GM18507 (cell line): Measurements from ENCODE around the gene SLC1A4.
A peak's percentile ranks its signal among the peaks of the same experiment; 100 is the strongest.
"Not testable (repeated sequence)": the region's sequence is repeated elsewhere in the genome, so short reads cannot be mapped to it uniquely, and the experiment has no call there.

ENCODE experiments used
- DNase-seq: peaks from one replicate; pipeline ENCODE4 v3.0.0; 2011; ENCODE audit warnings: low read depth; ENCODE audit not compliant: insufficient read length; ENCODE audit errors: extremely low spot score
- FAIRE-seq: peaks from 2 replicates; lab custom pipeline; 2011; peaks lifted over from hg19 to GRCh38; lab: Jason Lieb, UNC

Gene SLC1A4

DNA sequence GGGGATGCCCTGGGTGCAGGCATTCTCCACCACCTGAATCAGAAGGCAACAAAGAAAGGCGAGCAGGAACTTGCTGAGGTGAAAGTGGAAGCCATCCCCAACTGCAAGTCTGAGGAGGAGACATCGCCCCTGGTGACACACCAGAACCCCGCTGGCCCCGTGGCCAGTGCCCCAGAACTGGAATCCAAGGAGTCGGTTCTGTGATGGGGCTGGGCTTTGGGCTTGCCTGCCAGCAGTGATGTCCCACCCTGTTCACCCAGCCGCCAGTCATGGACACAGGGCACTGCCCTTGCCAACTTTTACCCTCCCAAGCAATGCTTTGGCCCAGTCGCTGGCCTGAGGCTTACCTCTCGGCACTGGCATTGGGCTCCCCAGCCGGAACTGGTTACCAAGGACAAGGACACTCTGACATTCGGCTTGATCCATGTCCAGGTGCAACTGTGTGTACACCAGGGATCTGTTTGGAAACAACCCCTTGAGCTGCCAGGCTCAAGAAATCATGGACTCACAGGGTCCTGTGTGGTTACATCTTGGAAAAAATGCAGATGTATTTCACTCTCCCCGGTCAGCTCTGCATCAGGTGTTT is 31.8 kb downstream of the SLC1A4 start:
- DNase-seq = no peak
- no peak for FAIRE-seq

DNA sequence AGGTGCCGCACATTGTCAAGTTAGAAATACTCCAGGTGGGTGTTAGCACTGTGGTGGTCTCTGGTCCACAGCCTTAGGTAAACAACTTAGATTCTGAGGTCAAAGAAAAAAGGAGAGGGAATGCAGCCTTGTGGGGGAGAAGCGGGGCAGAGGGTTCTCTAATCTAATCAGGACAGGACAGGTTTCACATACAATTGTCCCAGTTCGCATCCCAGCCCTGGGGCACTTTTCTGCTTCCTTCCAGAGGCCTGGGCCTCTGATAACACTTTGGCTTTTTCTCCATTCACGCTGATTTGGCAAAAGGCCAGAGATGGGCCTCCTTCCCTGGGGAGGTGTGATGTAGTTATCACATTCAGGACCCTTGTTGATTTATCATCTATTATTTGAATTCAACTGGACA is 32.5 kb downstream of the SLC1A4 start:
- no peak for DNase-seq
- FAIRE-seq = no peak

DNA sequence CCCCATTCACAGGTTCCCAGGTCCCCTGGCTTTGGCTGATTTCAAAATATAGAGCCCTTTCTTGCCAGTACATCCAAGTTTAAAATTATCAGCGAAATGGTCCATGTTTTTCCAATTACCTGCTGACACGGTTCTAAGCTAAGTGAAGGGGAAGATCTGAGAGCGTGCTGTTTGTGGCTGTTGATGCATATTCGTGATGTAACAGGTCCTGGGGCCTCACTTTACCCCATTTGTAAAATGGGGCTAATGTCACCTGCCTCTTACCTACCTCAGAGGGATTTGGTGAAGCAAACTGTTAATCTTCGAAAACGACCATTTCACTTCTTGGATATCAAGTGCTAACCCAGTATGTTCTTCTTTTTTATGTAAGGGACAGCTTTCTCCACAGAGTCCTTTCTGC is 33.0 kb downstream of the SLC1A4 start:
- DNase-seq (no peak), FAIRE-seq (no peak)

DNA sequence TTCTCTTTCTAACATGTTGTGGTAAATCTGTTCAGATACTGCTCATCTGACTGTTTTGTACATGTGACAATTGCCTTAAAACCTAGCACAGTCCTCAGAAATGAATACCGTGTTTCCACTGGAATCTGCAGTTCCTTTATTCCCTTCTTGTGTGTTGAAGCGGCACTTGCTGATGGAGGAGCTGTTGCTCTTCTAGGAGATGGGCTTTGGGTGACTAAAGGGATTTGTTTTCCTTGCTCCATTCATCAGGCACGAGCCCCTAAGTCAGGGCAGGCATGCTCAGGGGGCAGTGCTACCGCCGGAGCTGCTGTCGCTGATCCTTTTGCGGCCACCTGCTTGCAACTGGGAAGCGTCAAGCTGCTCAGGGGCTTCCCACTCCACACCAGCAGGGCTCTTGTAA is 34.5 kb downstream of the SLC1A4 start:
- FAIRE-seq = no peak
- no peak for DNase-seq

DNA sequence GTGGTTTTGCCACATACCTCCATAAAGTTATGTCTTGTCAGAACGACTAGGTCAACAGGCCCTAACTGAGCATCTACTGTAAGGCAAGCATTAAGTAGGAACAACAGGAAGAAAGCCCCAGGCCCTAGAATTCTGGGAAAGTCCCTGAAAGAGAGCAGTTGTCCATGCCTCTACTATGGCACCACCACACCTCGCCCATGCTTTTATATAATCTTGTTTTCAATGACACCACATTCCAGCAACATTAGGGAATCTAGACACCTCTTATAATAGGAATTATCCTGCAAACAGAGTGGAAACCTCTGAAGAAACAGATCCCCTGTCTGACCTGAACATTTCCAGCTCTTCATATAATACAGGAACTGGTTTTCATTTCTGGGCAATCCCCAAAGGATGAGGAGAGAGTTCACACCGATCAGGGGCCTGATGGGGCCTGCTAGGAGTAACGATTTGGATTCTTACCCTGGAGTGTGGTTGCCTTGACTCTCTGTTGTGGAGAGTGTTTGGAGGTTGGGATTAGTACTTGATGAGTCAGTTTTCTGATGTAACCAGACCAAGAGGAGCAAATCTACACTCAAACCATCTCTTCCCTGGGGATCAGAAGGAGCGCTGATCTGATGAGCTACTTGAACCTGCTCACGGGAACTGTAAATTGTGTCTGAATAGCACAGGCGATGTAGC is 35.1 kb downstream of the SLC1A4 start:
- no peak for FAIRE-seq
- no peak for DNase-seq

DNA sequence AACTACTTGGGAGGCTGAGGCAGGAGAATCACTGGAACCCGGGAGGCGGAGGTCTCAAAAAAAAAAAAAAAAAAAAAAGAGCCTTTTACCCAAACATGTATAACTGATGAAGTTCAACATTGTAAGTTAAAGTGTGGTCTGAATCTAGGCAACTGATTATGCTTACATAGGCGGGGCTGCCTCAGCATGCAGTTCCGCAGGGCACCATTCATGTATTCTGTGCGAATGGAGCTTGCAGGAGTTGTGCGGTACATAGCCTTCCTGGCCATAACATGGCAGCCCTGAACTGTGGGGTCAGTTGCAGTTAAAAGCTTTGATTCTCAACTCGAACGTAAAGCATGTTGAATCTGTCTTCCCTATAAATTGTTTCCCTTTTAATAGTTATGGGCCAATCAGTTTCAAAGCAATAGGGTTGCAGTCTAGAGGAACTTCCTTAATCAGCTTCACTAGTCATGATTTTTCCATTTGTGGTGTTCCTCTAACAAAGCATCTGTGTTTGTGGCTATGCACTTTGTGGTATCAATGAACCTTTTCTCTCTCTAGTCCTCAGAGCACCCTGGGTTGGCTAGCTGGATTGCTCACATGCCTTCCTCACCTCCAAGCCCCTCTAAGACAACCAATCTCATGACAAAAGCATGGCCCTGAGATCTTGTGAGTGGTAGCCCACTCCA is 36.4 kb downstream of the SLC1A4 start:
- FAIRE-seq (no peak), DNase-seq (no peak)

DNA sequence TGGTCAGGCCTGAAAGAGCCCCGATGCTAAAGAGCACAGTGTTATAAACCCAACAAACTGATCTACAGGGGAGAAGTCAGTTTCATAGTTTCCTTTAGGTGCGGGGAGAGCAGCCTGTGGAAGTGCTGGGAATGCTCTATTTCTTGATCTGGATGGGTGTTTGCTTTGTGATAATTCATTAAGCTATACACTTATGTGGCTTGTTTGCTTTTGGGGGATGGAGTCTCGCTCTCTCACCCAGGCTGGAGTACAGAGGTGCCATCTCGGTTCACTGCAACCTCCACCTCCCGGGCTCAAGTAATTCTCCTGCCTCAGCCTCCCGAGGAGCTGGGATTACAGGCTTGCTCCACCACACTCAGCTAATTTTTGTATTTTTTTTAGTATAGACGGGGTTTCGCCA is 37.0 kb downstream of the SLC1A4 start:
- no peak for DNase-seq
- no peak for FAIRE-seq

DNA sequence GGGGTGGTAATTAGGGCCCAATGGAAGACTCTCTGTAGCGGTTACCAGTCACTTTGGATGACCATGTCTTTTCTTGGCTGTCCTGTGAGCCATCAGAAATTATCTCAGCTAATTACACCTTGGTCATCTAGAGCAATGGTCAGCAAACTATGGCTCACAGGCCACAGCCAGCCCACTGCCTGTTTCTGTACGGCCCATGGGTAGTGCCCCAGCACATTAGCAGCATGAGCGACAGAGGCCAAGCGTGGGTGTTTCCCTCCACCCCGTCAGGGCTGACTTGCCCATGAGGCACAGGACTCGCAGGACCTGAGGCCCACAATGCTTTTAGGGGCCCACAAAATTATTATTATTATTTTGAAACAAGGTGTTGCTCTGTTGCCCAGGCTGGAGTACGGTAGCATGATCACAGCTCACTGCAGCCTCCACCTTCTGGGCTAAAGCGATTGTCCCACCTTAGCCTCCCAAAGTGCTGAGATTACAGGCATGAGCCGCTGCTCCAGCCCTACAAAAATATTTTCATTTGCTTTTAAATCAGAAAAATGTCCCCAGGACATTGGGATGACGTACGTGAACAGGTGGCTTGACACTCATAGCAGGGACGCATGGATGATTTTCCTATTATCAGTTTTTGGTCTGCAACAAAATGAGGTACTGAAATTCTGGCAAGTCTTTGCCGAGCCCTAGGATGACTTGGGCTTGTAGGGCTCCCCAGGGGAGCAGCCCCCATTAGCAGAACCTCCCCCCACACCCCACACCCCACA is 37.7 kb downstream of the SLC1A4 start:
- DNase-seq (no peak), FAIRE-seq (no peak)

DNA sequence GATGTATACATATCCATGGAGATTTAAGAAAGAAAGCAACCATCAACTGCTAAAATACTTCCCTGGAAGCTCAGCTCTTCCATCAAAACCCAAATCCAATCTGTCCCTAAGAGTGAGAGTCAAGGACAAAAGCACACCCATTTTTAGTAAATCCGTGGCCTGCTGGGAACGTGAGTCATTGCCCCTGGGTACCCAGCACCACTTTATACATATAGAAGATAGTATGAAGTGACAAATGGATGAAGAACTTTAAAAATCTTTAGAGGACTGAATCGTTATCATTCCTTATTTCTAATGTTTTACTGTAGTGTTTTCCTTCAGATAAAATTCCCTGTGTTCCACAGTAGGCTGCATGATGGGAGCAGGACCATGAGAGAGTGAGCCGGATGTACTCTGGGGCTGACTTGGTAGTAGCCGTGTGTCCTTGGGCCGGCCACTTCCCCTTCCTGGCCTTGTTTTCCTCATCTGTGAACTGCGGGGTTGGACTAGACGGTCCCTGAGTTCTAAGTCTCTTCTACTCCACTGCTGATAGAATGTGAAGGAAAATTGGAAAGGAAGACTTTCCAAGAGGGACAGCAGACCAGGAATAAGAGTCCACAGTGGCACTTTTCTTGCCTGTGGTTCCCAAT is 38.5 kb downstream of the SLC1A4 start:
- no peak for DNase-seq
- FAIRE-seq = no peak

DNA sequence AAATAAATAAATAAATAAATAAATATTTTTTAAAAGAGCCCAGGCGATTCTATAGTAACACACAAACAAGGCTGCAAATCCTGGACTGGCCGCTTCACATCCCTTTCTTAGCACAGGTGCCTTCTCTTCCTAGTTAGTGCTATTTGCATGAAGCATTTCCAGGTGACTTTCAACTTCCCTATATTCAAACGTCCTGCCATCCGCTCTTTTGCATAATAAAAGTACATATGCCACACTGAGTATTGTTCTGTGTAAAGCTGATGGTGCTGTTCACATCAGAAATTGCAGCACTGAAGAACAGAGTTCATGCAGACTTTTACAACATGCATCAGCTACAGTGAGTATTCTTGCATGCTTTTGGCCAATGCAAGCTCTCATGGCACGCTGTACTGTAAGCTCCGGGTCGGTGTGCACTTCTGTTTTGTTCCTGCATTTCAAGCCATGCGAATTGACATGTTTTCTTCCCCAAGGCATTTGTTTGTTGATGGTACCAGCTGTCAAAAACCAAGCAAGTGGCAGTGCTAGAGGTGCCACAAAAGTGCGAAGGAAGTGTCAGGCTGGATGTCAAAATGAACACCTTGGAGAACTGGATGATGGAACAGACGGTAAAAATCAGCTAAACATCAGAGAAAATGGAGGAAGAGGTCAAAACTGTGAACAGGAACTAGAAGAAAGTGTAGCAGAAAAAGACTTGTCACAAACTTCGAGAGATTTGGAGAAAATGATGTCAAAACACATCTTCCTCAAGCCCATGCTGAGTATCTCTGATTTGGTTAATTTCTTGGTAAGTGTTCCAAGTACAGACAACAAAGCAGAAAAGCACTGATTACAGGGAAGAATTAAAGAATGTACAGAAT is 41.5 kb downstream of the SLC1A4 start:
- FAIRE-seq (no peak), DNase-seq (no peak)

DNA sequence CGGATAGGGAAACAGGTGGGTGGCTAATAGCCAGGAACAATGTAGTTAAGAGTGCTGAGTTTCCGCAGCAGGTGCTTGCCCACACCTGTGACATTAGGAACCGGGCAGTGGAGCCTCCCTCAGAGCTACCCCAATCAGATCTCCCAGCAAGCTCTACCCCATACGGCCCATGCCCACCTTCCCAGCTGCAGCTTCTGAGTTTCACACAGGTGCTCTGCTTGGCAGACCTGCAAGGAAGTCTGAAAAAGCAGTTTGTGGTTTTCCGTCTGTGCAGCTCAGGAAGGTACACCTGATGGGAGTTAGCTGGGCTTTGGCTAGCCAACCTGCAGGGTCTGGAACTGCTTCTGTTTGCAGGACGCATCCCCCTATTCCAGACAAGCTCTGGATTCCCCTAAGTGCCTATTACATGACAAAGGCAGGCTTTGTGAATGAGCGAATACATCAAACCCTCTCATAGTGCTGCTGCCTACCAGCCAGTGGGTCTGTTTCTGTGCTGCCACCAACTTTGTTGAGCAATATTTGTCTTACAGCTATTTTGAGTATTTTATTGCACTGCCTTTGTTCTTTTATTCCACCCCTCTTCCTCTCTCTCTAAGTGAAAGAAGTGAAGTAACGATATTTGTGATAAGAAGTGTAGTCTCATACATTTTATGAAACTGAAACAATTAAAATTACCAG is 42.3 kb downstream of the SLC1A4 start:
- DNase-seq (no peak), FAIRE-seq (peak; percentile 86)

DNA sequence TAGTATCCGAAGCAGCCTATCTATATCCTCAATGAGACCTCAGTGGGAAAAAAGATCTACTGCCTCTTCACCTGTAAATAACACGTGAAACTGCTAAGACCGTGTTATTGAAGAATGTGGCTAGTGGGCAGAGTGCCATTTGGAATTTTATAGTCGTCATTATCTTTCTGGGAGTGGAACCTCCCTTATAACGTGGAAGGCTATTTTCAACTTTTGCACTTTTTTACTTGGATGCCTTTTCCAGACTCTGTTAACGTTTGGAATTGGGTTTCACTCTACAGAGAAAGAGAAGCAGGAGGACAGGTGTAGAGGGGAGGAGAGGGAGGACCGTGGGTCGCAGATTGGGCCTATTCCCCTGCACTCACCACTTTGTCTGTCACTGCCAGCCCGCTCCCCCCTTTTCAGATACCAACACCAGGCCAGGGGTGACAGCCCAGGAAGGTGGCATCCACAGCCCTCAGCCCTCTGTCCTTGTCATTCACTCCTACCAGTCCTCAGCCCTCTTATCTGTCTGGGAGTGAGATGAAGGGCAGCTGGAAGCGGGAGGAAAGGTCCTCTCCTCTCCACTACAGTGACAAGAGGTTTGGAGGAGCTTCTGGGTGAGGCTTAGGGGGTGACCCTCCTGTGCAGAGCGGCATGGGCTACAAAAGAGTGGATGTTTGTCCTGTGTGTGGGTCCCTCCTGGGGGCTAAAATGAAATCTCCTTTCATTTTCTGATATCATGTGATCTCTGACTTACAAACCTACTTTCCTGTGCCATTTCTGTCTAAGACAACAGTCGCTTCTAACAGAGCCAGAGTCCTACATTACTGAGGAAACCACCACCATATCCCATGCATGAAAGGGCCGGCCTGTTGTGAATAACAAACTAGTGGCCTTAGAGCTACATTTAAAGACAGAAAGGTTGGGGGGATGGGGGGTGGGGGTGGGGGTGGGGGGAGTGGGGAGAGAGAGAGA is 43.1 kb downstream of the SLC1A4 start:
- no peak for DNase-seq
- no peak for FAIRE-seq

DNA sequence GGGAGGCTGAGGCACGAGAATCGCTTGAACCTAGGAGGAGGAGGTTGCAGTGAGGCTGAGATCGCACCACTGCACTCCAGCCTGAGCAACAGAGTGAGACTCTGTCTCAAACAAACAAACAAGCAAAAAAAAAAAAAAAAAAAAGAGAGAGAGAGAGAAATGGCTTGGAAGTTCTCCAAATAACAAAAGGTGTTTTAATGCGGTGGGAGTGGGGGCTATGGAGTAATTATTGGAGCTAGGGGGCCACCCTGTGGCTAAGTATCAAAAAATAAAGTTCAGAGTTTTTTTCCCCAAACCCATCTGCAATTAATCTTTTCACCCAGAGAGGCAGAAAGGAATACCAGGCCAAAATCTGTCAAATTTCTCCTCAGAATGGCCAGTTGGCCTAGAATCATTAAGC is 44.0 kb downstream of the SLC1A4 start:
- DNase-seq (no peak), FAIRE-seq (no peak)

DNA sequence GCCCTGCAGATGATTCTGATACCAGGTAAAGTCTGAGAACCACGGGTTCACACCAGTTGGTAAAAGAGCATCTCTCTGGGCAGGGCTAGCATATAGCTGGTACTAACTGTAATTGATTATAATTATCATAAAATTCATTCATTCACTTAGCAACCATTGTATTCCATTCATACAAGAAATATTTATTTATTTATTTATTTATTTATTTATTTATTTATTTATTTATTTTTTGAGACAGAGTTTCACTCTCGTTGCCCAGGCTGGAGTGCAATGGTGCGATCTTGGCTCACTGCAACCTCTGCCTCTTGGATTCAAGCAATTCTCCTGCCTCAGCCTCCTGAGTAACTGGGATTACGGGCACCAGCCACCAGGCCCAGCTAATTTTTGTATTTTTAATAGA is 44.5 kb downstream of the SLC1A4 start:
- FAIRE-seq, DNase-seq: not testable (repeated sequence)

DNA sequence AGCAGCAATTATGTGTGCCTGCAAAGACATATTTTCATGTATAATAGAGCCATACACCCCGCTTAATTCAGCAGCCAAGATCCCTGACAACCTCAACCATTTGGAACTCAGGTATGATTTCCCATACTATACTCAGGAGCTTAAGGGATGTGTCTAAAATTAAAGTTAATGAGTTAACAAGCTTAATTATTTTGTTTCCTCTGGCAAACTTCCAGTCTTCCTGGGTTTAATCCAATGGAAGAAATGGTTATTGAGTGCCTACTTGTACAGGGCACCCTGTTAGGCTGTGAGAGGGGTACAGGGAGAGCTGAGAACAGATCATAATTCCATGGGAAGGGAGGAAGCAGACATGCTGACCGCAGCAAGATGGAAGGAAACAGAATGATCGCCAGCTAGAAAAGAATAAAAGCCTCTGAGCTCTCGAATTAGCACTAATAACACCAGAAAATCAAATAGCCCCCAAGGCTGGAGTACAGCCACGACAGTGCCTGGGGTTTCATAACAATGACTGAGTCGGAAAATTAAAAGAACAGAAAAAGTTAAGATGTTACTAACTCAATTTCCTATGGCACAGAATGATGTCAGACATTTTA is 46.2 kb downstream of the SLC1A4 start:
- FAIRE-seq (no peak), DNase-seq (no peak)

DNA sequence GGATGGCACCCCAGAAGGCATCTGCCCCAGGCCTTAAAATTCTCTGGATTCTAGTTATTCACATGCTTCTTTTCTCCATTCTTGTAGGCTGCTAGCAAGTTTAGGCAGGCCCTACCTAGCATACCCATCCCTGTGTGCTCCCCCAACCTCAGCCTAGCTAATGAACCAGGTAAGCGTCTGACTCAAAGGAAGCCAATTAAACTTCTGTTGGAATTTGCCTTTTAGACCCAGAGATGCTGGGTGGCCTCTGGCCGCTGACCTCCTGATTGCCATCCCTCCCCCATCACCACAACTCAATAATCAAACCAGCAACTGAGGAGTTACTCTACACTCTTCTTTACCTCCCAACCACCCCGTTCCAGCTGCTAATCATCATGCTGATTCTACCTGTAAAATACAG is 48.0 kb downstream of the SLC1A4 start:
- no peak for FAIRE-seq
- DNase-seq = no peak

DNA sequence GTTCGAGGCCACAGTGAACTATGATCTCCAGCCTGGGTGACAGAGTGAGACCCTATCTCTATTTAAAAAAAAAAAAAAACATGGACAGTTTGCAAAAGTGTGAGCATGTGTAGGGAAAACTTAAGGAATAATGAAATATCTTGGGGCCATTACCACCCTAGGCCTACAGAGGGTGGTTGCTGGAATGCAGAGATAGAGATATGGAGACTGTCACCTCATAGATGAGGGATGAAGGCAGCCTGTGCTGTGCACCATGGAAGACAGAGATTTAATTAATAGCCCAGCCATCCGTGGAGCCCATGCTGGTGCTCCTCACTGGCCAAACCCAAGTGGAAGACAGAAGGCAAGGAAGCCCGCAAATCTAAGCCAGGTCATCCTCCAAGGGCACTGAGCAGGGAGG is 50.4 kb downstream of the SLC1A4 start:
- FAIRE-seq = no peak

More for the DNA sequence above, 50.4 kb downstream of the SLC1A4 start:
- DNase-seq = no peak
